NCI-H2196 treated with DMSO at 0.1 percent for 48 hours (cell line): ENCODE measurements around the gene TMEM143.
"Not testable (repeated sequence)": the region's sequence is repeated elsewhere in the genome, so short reads cannot be mapped to it uniquely, and the experiment has no call there.

Source experiments
- DNase-seq: peaks from one replicate; lab custom pipeline; 2025; ENCODE audit not compliant: unreplicated experiment; lab: John Stamatoyannopoulos, UW

TMEM143 gene

GRCh38 chr19:48332351-48332661 lies 31.4 kb downstream of the TMEM143 start:
- DNase-seq, result no peak

- DNase-seq, result peak; percentile 94
Observed at GRCh38 chr19:48330012-48330681, 33.6 kb downstream of the TMEM143 start.

DNA sequence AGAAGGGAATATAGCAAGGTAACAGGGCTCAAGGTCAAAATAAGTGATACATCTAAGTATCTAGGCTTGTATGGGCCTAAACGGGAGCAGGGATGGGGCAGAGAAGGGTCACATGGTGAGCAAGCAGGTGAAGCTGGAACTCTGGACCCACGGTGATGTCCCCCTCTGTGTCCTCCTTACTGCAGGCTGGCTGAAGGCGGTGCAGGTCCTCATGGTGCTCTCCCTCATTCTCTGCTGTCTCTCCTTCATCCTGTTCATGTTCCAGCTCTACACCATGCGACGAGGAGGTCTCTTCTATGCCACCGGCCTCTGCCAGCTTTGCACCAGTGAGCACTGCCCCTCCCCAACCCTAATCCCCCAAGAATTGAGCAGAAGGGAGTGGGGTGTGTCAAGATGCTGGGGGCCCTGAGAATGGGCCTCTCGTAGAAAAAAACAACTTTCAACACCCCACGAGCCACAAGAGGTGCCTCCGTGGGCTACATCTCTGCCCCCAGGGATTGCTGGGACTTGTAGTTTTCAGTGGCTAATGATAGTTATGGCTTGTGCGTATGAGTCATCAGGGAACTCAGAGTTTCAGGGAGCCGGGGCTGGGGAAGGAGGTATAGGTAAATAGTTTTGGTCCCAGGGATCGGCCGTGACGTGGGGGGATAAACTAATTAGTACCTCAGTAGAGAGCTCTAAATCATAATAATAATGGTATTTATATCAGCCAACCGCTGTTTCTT lies 34.4 kb downstream of the TMEM143 start:
- no peak for DNase-seq

DNA sequence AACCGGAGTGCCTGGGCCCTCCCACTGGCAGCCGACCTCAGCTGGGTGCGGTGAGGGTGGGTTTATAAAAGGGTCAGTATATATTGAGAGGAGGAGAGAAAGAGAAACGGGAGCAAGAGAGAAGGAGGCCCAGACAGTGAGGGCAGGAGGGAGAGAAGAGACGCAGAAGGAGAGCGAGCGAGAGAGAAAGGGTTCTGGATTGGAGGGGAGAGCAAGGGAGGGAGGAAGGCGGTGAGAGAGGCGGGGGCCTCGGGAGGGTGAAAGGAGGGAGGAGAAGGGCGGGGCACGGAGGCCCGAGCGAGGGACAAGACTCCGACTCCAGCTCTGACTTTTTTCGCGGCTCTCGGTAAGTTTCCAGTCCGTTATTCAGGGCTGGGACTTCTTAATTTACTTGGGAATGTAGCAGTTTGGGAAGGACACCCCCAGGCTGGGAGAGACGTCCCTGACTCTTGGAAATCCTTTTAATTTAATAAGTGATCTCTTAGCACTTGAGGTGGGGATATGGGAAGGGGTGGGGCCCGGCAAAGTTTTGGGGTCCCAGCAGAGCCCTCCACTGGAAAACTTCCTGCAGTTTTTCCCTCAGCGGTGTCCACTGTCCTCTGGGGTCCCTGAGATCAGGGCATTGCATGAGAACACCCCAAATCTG lies 38.4 kb downstream of the TMEM143 start, which contains the start of gene EMP3:
Gene EMP3, plus strand, starts transcription at position 288 of the 646 bp plus-strand sequence. CDS start 1,293 bp downstream, outside the sequence.
- DNase-seq, result no peak

DNA sequence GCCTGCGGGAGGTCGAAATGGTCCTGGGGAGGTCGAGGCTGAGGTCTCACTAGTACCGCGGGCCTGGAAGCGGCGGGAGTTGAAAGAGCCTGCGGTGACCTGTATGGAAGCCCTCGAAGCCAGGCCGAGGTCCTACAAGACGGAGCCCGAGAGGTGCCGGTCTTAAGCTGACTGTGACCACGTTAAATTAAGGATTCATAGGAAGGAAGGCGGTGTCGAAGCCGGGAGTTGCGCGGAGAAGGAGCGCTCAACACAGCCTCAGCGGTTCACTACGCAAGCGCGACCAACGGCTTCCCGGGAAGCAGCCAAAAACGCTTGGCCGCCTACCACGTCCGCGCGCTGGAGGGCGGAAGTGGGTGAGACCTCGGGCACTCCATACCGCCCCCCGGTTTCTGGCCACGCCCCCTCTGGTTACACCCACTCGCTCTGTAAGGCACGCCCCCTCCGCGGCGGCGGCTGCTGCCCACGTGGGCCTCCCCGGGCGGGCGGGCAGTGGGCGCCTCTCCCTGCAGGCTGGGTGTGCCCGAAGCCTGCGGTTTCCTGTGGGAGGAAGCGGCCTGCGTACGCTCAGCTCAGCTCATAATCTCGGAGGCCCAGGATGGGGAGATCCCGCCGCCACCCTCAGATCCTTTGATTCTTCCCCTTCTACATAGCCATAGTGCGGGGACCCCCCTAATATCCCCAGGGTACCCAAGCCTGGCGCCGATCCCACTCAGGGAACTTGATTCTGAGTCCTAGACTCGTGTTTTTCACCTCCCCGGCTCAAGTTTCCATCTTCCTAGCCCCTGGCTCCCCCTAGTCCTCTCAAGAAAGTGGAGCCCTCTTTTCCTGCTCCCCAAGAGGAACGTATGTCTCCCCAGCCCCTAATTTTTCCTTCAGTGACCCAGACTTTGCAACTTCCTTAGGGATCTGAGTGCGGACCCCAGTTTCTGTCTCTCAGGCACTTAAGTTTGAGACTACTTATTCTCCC lies 41.8 kb downstream of the TMEM143 start:
- peak; percentile 95 for DNase-seq

GRCh38 chr19:48321372-48321621 lies 42.4 kb downstream of the TMEM143 start:
- DNase-seq, result peak; percentile 96

- peak; percentile 61 for DNase-seq
Observed at GRCh38 chr19:48319647-48320541, 43.8 kb downstream of the TMEM143 start.

DNA sequence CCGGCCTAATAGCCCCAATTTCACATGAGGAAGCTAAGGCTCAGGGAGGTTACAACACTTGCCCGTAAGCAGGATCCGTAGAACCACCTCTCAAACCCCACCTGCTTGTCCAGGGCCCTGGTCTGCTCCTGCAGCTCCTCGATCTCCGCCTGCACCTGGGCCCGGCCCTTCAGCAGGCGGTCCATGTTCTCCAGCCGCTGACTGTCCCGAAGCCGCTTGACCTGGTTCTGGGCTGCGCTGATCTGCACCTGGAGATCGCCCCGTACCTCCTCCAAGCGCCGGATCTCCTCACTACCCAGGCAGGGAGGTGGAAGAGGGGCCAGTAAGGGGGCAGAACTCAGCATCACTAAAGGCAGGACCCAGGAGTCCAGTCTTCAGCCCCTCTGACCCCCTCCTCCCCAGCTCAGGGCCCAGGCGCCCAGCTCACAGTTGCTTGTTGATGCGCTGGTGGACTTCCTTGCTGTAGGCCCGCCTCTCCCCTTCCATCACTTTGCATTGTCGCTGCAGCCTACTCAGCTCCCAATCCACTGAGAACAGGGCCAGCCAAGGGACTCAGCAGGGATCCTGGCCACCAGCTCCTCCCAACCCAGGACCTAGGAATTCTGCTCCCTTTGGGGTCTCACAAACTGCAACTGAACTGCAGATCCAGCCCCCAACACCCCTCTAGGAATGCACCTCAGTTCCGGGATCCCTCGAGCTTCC lies 45.3 kb downstream of the TMEM143 start:
- no peak for DNase-seq

DNA sequence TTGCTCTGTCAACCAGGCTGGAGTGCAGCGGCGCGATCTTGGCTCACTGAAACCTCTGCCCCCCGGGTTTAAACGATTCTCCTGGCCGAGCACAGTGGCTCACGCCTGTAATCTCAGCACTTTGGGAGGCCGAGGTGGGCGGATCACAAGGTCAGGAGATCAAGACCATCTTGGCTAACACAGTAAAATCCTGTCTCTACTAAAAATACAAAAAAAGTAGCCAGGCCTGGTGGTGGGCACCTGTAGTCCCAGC lies 46.1 kb downstream of the TMEM143 start:
- DNase-seq, result not testable (repeated sequence)

- DNase-seq, result no peak
Observed at GRCh38 chr19:48315712-48316111, 48.0 kb downstream of the TMEM143 start.

DNA sequence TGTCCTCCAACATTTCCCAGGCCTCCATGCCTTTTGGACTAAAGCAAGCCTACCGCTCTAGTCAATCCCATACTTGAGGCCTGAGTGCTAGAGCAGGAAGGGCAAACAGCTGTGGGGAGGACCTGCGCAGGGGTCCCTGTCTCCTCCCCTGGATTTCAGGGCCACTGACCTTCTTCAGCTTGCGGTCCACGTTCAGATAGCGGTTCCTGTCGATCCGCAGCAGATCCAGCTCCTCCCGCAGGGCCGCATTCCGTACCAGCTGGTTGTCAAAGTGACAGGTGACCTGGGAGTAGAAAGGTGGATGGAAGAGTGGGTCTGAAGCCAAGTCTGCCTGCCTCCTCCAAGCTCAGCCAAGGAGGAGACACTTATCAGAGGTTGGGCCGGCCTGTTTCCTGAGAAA lies 52.4 kb downstream of the TMEM143 start:
- DNase-seq, result no peak

- DNase-seq, result no peak
Observed at GRCh38 chr19:48310227-48310626, 53.5 kb downstream of the TMEM143 start.

- not testable (repeated sequence) for DNase-seq
Observed at GRCh38 chr19:48309731-48310130, 54.0 kb downstream of the TMEM143 start.

DNA sequence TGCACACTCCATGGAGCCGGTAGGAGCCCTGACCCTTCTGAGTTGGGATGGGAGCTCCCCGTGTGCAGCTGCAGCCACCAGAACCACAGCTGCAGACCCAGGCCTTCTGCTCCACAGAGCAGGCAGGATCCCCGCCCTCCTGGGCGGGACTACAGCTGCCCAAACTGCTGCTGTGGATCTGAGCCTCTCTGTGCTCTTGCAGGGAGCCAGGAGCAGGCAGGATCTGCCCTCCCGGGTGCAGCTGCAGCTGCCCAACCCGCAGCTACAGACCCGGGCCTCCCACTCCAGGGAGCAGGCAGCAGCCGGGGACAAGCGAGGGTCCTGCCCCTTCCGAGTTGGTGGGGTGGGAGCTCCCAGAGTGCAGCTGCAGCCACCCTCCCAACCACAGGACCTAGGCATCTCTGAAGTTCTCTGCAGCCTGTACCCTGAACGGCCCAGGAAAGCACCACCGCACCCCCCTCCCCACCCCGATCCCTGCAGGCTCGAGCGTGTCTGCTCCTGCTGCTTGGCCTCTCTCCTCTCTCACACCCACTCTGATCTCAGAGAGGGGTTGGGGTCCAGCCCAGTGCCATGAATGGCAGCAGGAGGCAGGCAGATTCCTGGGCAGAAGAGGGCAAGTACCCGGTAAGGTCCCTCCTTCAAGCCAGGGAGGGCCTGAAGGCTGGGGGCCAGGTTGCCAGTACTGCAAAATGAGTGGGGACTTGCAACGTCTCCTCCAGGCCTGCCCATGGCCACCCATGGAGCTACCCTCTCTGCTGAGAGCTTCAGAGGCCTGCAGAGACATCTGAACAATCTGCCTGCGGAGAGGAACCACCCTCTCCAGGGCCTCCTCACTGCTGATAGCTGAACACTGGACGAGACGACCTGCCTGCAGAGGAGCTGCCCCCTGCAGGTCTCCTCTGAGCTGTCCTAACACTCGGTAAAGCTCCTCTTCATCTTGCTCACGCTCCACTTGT lies 54.8 kb downstream of the TMEM143 start:
- no peak for DNase-seq

DNA sequence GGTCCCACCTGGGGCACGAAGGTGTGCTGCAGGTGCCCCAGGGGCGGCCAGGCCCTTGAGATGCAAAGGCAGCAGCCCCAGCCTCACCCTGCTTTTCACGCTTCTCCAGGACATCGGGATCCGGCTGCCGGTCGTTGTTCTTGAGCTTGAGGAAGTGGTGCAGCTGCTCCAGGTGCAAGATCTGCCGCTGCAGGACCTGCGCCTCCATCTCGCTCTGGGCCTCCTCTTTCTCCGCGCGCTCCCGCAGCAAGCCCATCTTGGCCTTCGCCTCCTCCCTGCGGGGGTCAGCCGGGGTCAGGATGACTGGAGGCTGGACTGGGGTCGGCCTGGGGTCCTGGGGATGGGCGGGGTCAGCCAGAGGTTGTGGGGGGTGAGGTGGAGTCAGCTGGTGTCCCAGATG lies 59.9 kb downstream of the TMEM143 start:
- DNase-seq, result no peak

GRCh38 chr19:48303367-48303766 lies 60.4 kb downstream of the TMEM143 start:
- DNase-seq, result no peak

DNA sequence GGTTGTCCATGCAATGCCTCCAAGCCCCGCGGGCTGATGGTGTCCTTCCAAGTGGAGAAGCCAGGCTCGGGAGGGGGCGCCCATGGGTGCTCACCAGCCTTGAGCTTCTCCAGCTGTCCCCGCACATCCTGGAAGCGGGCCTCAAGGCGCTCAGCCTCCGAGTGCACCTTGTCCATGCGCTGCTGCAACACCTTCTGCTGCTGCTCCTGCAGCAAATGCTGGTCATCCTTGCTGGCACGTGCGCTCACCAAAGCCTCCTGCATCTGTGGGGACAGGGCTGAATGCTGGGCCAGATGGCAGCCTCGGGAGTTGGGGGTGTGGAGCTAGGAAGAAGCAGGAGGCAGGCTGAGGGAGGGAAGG lies 61.2 kb downstream of the TMEM143 start:
- DNase-seq, result no peak

GRCh38 chr19:48301886-48302599 lies 61.7 kb downstream of the TMEM143 start:
- DNase-seq, result no peak
